ENCODE measurements around the gene POGLUT3.
A peak's percentile ranks its signal among the peaks of the same experiment; 100 is the strongest.

POGLUT3 gene

DNA sequence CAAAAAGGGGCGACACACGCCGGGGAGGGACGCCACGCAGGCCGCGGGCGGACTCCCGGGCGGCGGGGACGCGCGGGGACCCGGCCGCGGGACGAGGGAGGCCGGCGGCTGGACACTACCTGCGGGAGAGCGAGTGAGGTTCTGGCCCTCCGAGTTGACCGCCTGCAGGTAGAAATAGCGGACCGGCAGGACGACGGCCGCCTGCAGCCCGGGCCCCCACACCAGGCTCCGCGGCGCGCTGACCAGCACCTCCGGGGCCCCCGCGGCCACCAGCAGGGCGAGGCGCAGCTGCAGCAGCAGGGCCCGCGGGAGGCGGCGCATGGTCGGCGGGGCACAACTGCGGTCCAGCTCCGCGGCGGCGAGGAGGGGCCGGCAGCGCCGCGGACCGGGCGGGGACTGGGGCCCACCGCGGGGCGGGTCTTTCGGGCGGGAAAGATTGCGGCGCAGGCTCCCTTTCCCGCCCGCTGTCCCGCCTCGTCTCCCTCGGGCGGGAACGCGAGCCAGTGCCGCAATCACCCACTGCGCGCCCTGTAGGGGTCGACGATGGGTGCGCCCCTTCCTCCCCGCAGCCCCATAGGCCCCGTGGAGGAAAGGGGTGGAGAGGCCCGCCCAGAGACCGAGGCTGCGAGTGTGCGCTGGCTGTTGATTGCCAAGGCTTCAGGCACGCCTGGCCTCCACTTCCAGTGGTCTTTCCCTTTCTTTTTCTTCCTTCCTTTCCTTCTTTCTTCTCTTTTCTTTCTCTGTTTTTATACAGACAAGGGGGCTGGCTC lies at the start of gene POGLUT3 (continued):
- TF ChIP-seq ZNF169 (tag by site-specific recombination; IDR thresholded peaks at IDR 0.05), result no peak
- peak; percentile 47 for TF ChIP-seq SP7 (tag by site-specific recombination; IDR thresholded peaks at IDR 0.05)
- no peak for TF ChIP-seq ZNF19 (tag by site-specific recombination; IDR thresholded peaks at IDR 0.05; ENCODE audit: low read depth)
- 0 out of 2 replicates have a peak, but pooled peaks have one; percentile 10 for TF ChIP-seq EGR2 (tag by site-specific recombination; IDR thresholded peaks at IDR 0.05; ENCODE audit: low read depth)
- no peak for TF ChIP-seq ZNF510 (tag by site-specific recombination; IDR thresholded peaks at IDR 0.05; ENCODE audit: insufficient replicate concordance)
- no peak for TF ChIP-seq REST (tag by site-specific recombination; IDR thresholded peaks at IDR 0.05)
- TF ChIP-seq KLF10 (tag by site-specific recombination; IDR thresholded peaks at IDR 0.05), result no peak
- no peak for TF ChIP-seq ZSCAN16 (tag by site-specific recombination; IDR thresholded peaks at IDR 0.05)
- no peak for TF ChIP-seq AEBP2 (tag by site-specific recombination; IDR thresholded peaks at IDR 0.05; ENCODE audit: borderline replicate concordance)
- TF ChIP-seq ZNF394 (tag by site-specific recombination; IDR thresholded peaks at IDR 0.05; ENCODE audit: borderline replicate concordance), result peak; percentile 35; the same call in 1 of the 2 replicates
- TF ChIP-seq ZFP69B (tag by site-specific recombination; IDR thresholded peaks at IDR 0.05), result peak; percentile 98
- no peak for TF ChIP-seq ZNF140 (tag by site-specific recombination; IDR thresholded peaks at IDR 0.05)
- peak; percentile 67; the same call in 1 of the 2 replicates for TF ChIP-seq ZBTB48 (tag by site-specific recombination; IDR thresholded peaks at IDR 0.05)
- TF ChIP-seq, protein P1, sequence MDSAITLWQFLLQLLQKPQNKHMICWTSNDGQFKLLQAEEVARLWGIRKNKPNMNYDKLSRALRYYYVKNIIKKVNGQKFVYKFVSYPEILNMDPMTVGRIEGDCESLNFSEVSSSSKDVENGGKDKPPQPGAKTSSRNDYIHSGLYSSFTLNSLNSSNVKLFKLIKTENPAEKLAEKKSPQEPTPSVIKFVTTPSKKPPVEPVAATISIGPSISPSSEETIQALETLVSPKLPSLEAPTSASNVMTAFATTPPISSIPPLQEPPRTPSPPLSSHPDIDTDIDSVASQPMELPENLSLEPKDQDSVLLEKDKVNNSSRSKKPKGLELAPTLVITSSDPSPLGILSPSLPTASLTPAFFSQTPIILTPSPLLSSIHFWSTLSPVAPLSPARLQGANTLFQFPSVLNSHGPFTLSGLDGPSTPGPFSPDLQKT (IDR thresholded peaks at IDR 0.05; ENCODE audit: borderline replicate concordance, low read depth, low read length), result no peak
- no peak for TF ChIP-seq OVOL3 (tag by site-specific recombination; IDR thresholded peaks at IDR 0.05)
- TF ChIP-seq ZNF280C (tag by site-specific recombination; IDR thresholded peaks at IDR 0.05), result no peak
- TF ChIP-seq ZNF324 (tag by site-specific recombination; IDR thresholded peaks at IDR 0.05), result no peak
- TF ChIP-seq ZNF571 (tag by site-specific recombination; IDR thresholded peaks at IDR 0.05), result no peak
- no peak for TF ChIP-seq GFI1B (tag by site-specific recombination; IDR thresholded peaks at IDR 0.05)
- no peak for TF ChIP-seq ZNF549 (tag by site-specific recombination; IDR thresholded peaks at IDR 0.05)
- TF ChIP-seq ZNF792 (tag by site-specific recombination; IDR thresholded peaks at IDR 0.05), result no peak
- TF ChIP-seq ZNF768 (tag by site-specific recombination; IDR thresholded peaks at IDR 0.05), result no peak
- no peak for TF ChIP-seq ZNF266 (tag by site-specific recombination; IDR thresholded peaks at IDR 0.05; ENCODE audit: low read depth)
- no peak for TF ChIP-seq MYNN (tag by site-specific recombination; IDR thresholded peaks at IDR 0.05; ENCODE audit: borderline replicate concordance)
- TF ChIP-seq, protein P2, sequence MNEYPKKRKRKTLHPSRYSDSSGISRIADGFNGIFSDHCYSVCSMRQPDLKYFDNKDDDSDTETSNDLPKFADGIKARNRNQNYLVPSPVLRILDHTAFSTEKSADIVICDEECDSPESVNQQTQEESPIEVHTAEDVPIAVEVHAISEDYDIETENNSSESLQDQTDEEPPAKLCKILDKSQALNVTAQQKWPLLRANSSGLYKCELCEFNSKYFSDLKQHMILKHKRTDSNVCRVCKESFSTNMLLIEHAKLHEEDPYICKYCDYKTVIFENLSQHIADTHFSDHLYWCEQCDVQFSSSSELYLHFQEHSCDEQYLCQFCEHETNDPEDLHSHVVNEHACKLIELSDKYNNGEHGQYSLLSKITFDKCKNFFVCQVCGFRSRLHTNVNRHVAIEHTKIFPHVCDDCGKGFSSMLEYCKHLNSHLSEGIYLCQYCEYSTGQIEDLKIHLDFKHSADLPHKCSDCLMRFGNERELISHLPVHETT (tag by site-specific recombination; IDR thresholded peaks at IDR 0.05), result no peak
- no peak for TF ChIP-seq GLI2 (tag by site-specific recombination; IDR thresholded peaks at IDR 0.05; ENCODE audit: borderline replicate concordance, low read depth)
- TF ChIP-seq ZNF223 (tag by site-specific recombination; IDR thresholded peaks at IDR 0.05), result no peak
- TF ChIP-seq, protein P3, sequence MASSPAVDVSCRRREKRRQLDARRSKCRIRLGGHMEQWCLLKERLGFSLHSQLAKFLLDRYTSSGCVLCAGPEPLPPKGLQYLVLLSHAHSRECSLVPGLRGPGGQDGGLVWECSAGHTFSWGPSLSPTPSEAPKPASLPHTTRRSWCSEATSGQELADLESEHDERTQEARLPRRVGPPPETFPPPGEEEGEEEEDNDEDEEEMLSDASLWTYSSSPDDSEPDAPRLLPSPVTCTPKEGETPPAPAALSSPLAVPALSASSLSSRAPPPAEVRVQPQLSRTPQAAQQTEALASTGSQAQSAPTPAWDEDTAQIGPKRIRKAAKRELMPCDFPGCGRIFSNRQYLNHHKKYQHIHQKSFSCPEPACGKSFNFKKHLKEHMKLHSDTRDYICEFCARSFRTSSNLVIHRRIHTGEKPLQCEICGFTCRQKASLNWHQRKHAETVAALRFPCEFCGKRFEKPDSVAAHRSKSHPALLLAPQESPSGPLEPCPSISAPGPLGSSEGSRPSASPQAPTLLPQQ (tag by site-specific recombination; IDR thresholded peaks at IDR 0.05), result peak; percentile 99

Measured in HEK293 (cell line).